RKO (cell line): ENCODE results near the gene JMJD4.
"Not testable (repeated sequence)": the region's sequence is repeated elsewhere in the genome, so short reads cannot be mapped to it uniquely, and the experiment has no call there.

Experiments
- DNase-seq: peaks from one replicate; pipeline ENCODE4 v3.0.0-alpha.2; 2016; ENCODE audit warnings: low spot score

The JMJD4 gene

DNA sequence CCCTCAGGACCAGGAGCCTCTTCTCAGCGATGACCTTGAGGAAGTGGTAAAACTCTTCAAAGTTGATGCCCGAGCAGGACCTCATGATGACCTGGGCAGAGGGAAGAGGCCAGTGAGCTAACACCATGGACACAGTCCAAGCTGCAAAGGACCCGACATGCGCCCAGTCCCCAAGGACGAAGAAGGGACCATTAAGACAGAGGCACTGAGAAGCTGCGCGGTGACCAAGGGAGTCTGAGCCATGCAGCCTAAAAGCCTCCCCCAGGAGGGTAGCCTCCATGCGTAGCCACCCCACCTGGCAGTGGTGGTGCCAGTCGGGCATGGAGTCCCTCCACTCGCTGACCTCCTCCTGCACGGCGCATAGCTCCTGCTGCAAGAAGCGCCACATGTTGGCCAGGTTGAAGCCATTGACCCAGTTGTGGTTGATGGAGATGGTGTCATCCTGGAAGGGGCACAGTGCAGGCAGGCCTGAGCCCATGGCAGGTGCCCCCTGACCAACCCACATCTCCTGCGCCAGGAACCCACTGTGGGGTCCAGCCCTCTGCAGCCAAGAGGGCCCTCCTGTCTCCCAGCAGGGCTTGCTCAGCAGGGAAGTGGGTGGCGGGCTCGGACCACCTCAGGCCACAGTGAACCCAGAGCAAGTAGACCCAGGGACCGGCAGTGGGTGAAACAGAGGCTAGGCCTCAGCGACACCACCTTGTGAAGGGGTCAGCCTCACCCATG lies 2.4 kb downstream of the JMJD4 start:
- no peak for DNase-seq

DNA sequence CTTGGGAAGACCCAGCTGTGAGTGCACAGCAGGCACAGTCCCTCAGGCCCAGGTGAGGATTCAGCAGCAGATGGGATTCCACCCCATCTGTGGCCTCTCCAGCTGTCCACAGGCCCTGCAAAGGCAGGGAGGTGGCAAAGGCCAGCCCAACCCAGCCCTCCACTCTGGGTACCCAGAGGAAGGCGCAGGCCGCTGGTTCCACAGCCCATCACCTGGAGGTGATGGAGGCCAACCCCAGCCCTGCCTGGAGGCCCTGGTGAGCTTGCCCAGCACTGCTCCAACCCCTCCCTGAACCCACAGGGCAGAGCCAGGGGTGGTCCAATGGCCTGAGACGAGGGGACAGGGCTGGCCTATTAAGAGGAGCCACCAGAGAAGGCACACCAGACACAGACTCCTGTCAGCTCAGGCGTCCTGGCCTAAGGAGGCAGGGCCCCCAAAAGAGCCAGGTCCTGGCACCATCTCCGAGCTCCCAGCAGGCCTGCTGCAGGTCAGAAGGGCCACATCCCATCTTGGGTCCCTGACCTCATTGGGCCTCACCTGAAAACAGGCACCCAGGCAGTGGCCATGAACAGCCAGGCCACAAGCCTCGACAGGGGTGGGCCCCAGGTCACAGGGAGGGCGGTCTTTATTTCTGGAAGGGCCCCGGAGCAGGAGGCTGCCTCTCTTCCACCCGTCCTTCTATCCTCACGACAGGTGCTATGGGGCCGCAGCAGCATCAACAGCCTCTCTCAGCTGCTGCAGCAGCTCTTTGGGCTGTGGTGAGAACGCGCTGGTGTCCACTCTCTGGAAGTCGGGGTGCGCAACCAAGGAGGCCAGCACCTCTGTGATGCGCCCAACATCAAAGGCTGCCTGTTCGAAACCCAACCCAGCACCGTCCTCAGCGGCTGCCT lies 3.2 kb downstream of the JMJD4 start:
- no peak for DNase-seq

DNA sequence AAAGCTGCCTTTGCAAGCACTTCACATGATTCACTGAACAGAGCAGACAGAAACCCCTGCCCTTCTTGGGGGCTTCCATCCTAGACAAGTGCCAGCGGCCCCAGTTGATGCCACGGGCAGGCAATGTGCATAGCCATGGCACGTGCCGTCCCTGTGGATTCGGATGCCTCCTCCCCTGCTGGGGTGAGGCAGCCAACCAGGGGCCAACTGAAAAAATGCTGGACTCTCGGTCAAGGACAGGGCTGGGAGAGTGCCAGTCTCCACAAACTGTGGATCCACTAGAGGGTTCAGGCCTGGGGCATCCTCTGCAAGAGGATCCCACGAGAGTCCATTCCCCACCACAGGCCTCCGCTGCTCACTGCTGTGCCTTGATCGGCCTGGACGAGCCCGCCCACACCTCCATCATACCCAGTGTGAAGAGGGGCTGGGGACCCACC lies 3.8 kb downstream of the JMJD4 start:
- no peak for DNase-seq

DNA sequence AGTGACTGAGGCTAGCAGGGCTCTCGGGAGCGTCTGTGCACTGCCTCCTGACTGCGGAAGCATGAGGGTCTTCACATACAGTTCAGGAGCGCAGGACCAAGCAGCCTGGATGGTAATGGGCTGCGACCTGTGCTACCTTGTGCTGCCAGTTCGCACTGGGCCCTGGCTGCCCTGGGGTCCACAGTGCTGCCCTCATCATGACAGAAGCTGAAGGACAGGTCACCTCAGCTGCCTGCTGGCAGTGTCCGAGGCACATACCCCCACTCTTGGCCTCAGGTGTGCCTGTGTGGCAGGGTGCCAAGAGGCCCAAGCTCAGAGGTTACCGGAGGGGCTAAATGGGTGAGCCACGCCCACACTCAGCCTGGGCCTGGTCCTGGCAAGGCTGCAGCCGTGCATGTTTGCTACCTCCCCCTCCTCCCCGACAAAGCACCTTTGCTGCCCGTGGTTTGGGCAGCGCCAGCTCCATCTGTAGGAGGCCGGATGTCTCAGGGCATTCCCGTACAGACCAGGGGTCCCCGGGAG lies 4.4 kb downstream of the JMJD4 start:
- DNase-seq: no peak

DNA sequence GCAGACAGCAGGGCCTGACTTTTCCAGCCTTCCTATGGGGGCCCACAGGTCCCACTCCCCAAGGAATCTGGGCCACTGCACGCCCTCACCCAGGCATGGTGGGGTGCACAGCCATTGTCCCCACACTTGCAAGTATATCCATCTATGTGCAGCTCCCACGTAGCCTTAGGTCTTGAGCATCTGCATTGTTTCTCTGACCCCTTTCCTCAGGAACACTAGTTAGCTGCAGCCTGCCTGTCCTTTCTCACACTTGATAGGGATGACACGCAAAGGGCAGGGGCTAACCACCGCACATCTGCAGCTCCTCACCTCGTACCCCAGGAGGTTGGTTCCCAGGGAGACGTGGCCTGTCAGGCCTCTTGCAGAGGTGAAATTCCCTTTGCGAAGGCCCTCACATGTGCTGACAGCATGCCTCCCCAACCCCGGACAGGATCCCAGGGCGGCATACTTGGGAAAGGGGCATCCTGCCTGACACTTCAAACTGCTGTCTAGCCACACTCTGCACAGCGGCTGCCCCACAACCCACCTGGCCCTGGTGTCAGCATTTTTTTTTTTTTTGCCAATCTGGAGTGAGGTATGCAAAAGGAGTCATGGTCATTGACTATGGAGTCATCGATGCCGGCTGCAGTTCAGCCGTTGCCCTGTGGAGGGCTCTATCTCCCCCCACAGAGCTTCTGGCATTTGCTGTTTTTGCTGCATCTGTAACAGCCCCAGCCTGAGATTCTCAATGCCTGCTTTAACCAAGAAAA lies 5.0 kb downstream of the JMJD4 start:
- peak; percentile 81 for DNase-seq

DNA sequence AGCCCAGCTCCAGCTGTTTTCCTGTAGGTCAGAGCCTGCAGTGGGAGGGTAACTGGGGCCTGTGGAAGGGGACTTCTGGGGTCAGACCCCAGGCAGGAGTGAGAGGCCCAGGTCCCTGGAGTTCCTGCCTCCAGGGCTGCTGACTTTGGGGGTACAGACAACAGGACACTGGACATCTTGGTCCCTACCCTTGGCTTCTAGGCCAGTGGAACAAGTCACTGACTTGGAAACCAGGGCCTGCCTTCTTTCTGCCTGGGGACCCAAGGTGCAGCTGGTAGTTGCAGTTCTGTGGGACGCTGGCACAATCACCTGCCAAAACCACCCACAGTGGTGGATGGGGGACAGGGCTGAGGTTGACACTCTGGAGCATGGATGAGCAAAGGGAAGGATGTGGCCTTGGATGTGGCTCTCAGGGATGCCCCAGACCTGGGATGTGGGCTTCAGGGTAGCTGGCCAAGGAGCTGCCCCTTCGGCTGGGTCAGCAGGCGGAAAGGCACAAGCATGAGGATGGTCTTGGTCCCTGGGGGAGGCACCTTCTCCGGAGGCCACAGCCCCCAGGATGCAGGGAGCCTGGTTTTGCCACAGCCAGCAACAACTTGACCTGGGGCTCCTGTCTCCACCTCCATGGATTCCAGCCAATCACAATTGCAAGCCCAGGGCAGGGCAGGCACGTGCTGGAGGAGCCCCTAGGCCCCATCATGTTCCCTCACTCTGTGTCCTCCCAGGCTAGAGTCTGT lies 5.8 kb downstream of the JMJD4 start:
- DNase-seq: no peak

DNA sequence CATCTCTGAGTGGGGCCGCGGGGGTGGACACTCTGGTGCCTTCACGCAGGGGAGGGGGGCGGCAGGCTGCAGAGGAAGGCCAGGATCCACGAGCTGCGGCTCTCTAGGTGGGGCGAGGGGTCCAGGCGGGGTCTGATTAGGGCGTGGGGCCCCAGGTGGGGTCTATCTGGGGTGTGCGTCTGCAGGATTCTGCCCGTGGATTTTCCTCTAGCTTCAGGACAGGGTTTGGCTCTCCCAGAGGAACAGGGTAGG lies 6.3 kb downstream of the JMJD4 start:
- DNase-seq: no peak

DNA sequence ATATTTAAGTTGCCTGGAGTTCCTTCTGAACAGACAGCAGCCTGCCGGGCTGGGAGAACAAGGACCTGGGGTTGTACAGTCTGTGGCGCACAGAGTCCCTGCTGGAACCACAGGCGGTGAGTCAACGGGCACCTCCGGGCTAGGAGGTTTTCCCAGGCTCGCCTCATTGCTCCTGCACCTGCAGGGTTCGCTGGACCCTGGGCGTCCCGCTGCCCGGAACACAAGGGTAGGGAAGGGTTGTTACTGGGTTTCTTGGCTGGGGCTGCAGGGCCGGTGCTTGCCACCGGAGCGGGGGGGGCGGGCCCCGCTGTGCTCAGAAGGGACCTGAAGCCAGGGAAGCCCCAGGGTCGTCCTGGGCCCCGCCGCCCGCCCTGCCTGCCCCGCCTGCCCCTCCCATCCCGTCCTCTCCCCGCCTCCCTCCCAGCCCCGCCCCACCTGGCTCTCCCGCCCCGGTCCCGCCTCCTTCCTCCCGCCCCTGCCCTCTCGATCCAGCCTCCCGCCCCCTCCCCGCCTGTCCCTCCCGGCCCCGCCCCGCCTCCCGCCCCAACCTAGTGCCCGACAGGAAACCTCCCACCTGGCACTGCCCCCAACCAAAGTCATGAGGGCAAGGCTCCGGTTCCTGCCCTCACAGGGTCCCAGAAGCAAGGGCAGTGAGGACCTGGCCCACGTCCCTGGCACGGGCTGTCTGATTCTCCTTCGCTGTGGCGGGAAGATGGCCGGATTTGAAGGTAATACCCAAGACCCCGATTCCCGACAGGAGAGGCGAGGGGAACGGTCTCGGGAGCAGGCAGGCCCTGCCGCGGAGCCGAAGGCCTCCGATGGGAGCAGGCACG lies 6.8 kb downstream of the JMJD4 start:
- DNase-seq: peak; percentile 77

DNA sequence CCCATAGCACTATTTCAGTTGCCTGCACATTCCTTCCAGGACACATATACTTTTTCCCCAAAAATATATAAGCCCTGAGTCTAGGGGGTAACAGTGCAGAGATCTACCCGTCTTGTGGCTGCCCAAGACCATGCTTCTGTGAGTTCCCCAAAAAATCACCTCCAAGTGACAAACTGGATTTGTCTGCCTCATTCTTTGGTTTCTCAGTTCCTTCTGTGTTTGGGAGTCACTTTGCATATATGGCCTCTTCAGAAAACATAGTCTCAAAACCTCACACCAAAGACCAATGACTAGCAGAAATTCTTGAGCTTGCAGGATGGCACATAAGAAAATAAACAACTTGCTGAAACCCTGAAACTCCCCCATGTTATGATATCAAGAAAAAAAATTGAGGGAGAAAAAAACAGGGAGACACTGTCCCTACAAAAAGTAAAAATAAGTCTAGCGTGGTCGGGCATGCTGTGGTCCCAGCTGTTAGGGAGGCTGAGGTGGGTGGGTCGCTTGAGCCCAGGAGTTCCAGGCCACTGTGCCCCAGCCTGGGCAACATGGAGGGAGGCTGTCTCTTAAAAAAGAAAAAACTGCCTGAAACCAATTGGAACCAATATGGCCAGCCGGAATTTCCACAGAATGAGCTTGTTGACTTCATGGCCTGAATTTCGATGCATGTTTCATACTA lies 8.0 kb downstream of the JMJD4 start:
- no peak for DNase-seq

DNA sequence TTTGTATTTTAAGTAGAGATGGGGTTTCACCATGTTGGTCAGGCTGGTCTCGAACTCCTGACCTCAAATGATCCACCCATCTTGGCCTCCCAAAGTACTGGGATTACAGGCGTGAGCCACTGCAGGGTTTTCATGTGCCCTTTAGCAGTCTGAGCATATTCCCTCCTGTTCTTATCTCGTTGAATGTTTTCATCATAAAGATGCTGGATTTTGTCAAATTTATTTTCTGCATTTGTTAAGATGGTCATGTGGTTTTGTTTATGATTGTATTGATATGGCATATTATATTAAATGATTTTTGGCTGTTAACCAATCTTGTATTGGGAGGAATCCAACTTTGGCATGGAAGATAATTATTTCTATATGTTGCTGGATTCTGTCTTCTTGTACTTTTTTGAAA lies 8.8 kb downstream of the JMJD4 start:
- DNase-seq: no peak

DNA sequence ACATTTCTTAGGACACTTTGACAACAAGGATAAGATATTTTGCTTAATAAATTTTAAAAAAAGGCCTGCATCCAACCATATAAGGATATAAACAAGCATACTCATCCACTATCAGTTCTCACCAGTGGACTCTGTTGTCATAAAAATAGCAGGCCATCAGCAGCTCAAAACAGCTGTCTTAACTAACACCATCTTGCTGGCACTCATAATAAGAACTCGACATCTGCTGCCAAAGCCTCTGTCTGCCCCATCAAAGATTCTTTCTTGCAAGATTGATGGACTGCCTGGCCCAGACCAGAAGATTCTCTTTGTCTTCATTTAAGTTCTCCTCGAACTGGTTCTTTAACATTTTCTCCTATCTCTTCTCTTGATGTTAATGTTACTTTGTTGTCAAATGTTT lies 10.1 kb downstream of the JMJD4 start:
- no peak for DNase-seq

DNA sequence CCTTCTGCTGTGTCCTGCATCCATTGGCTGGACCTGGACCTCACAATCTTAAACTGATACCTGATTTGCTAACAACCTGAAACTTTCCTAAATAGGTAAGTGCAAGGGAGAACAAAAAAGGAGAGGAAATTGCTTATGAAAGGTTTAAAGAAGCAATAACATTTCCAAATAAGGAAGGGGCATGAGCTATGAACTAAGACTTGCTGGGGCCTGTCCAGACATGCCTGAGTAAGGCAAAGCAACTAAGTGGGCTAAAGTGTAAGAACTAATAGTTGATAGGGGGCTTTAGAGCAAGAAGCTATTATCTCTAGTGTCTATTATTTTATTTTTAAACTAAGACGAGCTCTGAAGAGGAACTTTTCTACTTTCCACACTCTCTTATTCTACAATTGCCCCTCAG lies 11.6 kb downstream of the JMJD4 start:
- no peak for DNase-seq

DNA sequence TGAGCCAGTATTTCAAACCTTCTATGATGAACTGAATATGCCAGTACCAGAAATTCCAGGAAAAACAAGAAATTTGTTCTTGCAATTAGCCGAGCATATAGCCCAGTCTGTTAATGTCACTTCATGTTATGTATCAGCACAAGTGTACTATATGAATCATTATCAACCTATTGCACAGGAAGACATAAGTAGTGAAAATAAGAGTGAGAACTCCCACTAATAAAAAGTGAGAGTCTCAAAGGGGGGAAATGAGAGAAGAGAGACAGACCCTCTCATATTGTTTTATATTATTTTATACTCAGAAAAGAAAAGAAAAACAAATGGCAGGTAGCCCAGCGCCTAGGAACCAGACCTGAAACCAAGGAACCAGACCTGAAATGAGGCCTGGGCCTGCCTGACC lies 16.2 kb downstream of the JMJD4 start:
- no peak for DNase-seq

DNA sequence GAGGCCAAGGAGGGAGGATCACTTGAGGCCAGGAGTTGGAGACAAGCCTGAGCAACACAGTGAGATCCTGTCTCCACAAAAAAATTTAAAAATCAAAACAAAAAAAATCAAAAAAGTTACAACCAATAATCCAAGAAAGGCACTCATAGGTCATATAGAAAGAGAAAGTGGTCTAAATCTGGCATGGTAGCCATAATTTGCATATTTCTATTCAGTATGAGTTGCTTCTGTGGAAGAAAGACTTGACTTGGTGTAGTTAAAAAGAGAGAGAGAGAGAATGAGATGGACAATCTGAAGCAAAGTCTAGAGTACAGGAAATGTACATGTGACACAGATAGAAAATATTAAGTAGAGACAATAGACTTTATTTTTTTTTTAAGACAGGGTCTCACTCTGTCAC lies 22.5 kb downstream of the JMJD4 start:
- DNase-seq: no peak

DNA sequence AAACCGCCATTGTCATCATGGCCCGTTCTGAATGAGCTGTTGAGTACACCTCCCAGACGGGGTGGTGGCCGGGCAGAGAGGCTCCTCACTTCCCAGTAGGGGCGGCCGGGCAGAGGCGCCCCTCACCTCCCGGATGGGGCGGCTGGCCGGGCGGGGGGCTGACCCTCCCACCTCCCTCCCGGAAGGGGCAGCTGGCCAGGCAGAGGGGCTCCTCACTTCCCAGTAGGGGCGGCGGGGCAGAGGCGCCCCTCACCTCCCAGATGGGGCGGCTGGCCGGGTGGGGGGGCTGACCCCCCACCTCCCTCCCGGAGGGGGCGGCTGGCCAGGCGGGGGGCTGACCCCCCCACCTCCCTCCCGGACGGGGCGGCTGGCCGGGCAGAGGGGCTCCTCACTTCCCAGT lies 24.6 kb downstream of the JMJD4 start:
- DNase-seq: not testable (repeated sequence)

DNA sequence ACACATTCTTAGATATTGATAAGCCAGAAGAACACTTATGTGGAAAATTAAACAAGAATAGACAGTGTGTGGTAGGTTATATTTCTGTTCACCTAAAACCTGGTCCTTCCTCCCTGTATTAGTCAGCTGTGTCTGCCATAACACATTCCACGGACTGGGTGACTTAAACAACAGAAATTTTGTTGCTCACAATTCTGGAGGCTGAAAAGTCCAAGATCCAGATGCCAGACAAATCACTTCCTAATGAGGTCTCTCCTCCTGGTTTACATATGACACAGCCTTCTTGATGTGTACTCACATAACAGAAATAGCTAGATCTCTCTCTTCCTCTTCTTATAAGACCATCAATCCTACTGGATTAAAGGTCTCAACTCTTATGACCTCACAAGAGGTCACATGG lies 25.7 kb downstream of the JMJD4 start:
- peak; percentile 37 for DNase-seq

DNA sequence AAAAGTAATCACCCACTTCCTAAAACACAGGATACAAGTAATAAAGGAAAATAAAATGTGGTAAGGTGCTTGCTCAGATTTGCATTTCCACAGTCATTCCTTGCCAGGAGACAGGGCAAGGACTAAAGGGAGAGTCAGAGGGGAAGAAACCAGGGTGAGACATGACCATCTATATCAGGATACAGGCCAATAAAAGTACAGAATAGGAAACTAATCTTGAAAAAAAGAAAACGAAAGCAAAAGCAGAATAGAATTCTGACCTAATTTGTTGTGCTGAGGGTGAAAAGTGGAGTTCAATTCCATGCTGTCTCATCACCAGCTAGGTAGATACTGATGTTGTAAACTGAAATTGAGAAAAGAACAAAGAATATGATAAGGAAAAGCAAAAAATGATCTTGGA lies 27.3 kb downstream of the JMJD4 start:
- no peak for DNase-seq

DNA sequence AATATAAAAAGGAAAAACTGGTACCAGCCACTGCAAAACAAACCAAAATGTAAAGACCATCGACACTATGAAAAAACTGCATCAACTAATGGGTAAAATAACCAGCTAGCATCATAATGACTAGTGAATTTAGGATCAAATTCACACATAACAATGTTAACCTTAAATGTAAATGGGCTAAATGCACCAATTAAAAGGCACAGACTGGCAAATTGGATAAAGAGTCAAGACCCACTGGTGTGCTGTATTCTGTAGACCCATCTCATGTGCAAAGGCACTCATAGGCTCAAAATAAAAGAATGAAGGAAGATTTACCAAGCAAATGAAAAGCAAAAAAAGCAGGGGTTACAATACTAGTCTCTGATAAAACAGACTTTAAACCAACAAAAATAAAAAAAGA lies 33.5 kb downstream of the JMJD4 start:
- DNase-seq: not testable (repeated sequence)

DNA sequence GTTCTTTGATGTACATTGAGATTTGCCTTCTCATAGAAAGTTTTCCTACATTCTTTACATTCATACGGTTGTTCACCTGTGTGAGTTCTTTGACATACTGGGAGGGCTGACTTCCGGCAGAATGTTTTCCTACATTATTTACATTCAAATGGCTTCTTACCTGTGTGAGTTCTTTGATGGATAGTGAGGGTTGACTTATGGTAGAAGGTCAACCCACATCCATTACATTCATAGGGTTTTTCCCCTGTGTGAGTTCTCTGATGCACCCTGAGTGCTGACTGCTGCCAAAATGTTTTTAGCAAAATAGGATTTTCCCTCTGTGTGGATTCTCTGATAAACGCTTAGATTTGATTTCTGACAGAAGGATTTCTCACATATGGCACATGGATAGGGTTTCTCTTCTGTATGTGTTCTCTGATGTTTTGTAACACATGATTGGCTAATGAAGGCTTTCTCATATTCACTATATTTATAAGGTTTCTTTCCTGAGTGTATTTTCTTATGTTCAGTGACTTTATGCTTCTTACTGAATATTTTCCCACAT lies 37.7 kb downstream of the JMJD4 start:
- DNase-seq: no peak

DNA sequence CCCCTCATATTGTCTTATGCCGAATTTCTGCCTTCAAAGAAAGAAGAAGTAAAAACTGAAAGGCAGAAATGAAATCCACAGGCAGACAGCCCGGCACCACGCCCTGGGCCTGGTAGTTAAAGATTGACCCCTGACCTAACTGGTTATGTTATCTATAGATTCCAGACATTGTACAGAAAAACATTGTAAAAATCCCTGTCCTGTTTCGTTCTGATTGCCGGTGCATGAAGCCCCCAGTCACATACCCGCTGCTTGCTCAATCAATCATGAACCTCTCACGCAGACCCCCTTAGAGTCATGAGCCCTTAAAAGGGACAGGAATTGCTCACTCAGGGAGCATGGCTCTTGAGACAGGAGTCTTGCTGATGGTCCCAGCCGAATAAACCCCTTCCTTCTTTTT lies 49.3 kb downstream of the JMJD4 start:
- DNase-seq: no peak
